Vagina (tissue), 2 donors: ENCODE data around the gene PLRG1. TPM values are rescaled to one million over a fixed set of nuclear protein-coding genes. Genes with fewer than 3 reads are reported as not detected.

Experiments
- DNase-seq, 2 donors: peaks; one replicate each; pipeline ENCODE4 v3.0.0-alpha.2; 2017; ENCODE audit errors: extremely low spot score in 2 of 2
- H3K27ac ChIP-seq: fragments of 200-600 bp; sonication (generic); one replicate; pipeline ENCODE4 v1.5.1; 2019
- H3K27me3 ChIP-seq: fragments of 200-600 bp; sonication (generic); one replicate; pipeline ENCODE4 v1.5.1; 2019
- H3K36me3 ChIP-seq, 2 donors: fragments of 200-600 bp; sonication (generic); one replicate each; pipeline ENCODE4 v1.5.1; 2017 to 2019
- H3K4me1 ChIP-seq: fragments of 200-600 bp; sonication (generic); one replicate; pipeline ENCODE4 v1.5.1; 2019
- H3K4me3 ChIP-seq, 2 donors: fragments of 200-600 bp; sonication (generic); 1 replicate in 1 of 2; 2 replicates in 1 of 2; pipeline ENCODE4 v1.5.1; 2016 to 2019
- H3K9me3 ChIP-seq: fragments of 200-600 bp; sonication (generic); one replicate; pipeline ENCODE4 v1.5.1; 2019
- CTCF ChIP-seq, 3 experiments: fragments of 450-650 bp in 2 of 3; fragments of 200-600 bp in 1 of 3; sonication (generic) in 1 of 3; IDR thresholded peaks; one replicate each; pipeline ENCODE4 v1.5.1; 2017 to 2019; ENCODE audit warnings: antibody characterized with exemption in 3 of 3, mild to moderate bottlenecking in 2 of 3, moderate library complexity in 2 of 3
- POLR2A ChIP-seq, 2 donors: fragments of 450-650 bp; IDR thresholded peaks; one replicate each; pipeline ENCODE4 v1.6.1; 2017; ENCODE audit warnings: antibody characterized with exemption in 2 of 2, mild to moderate bottlenecking in 2 of 2, moderate library complexity in 2 of 2
- POLR2AphosphoS5 ChIP-seq, 2 donors: sonication (generic); formaldehyde crosslinking; IDR thresholded peaks; one replicate each; pipeline ENCODE4 v1.9.0; 2017; ENCODE audit warnings: antibody characterized with exemption in 2 of 2, mild to moderate bottlenecking in 2 of 2, low read depth in 1 of 2; ENCODE audit not compliant: insufficient read depth in 1 of 2
- intact Hi-C: fragments of 100-400 bp; cut with DNase I; formaldehyde crosslinking; loops from one replicate; pipeline ENCODE4 v1.15.1; 2023
- small RNA-seq: library from RNA; depleted of rRNA; stranded (forward); fragments of <200 nt; gene quantifications from one replicate; pipeline ENCODE3, GENCODE V24; 2016
- total RNA-seq: library from RNA; depleted of rRNA; stranded (reverse); fragments of >200 nt; gene quantifications from one replicate; pipeline ENCODE4 v1.2.3, GENCODE V29; 2016

The PLRG1 gene
- total RNA-seq, 1 donor from 2014 or later: 41.3 TPM

- H3K4me3 ChIP-seq: peak overlapping the region; percentile 33 to 46
- no peak overlapping the region for H3K27ac ChIP-seq
- intact Hi-C loops: no loop called here
- H3K27me3 ChIP-seq: no peaks in the 10 kb centered on the region
- no peak for DNase-seq
- no peaks in the 10 kb centered on the region for H3K36me3 ChIP-seq
- H3K4me1 ChIP-seq: peaks cover 28% of the 10 kb centered on the region
- no peaks in the 10 kb centered on the region for H3K9me3 ChIP-seq
- no peak for TF ChIP-seq CTCF (IDR thresholded peaks at IDR 0.05)
- no peak for TF ChIP-seq POLR2A (IDR thresholded peaks at IDR 0.05)
- no peak for TF ChIP-seq POLR2AphosphoS5 (IDR thresholded peaks at IDR 0.05; ENCODE audit: insufficient read depth in 1 of 2, low read depth in 1 of 2)
These were observed 59.4 kb downstream of the PLRG1 start for GRCh38 chr4:154490583-154491340.

- H3K9me3 ChIP-seq: no peaks in the 10 kb centered on the region
- TF ChIP-seq POLR2AphosphoS5 (IDR thresholded peaks at IDR 0.05; ENCODE audit: insufficient read depth in 1 of 2, low read depth in 1 of 2) (no peak), POLR2A (IDR thresholded peaks at IDR 0.05) (no peak)
- intact Hi-C loops: no loop called here
These were observed 60.0 kb downstream of the PLRG1 start for GRCh38 chr4:154490234-154490582.

GRCh38 chr4:154489558-154490233, 60.5 kb downstream of the PLRG1 start:
- Histone ChIP-seq H3K27me3 (no peaks in the 10 kb centered on the region), H3K4me3 (peak overlapping the region in 1 of 2 donors; percentile 46), H3K36me3 (no peaks in the 10 kb centered on the region), H3K27ac (no peak overlapping the region), H3K9me3 (no peaks in the 10 kb centered on the region), H3K4me1 (peaks cover 28% of the 10 kb centered on the region)
- no peak for DNase-seq
- intact Hi-C loops: no loop called here
- no peak for TF ChIP-seq POLR2A (IDR thresholded peaks at IDR 0.05)

More at GRCh38 chr4:154490234-154490582, 60.0 kb downstream of the PLRG1 start:
- peak overlapping the region; percentile 33 to 46 for H3K4me3 ChIP-seq
- H3K36me3 ChIP-seq: no peaks in the 10 kb centered on the region
- H3K27me3 ChIP-seq: no peaks in the 10 kb centered on the region
- DNase-seq: no peak
- peaks cover 28% of the 10 kb centered on the region for H3K4me1 ChIP-seq
- no peak overlapping the region for H3K27ac ChIP-seq

- H3K36me3 ChIP-seq: no peaks in the 10 kb centered on the region
- no peak for DNase-seq
- no peak for TF ChIP-seq CTCF (IDR thresholded peaks at IDR 0.05)
- TF ChIP-seq POLR2AphosphoS5 (IDR thresholded peaks at IDR 0.05; ENCODE audit: insufficient read depth in 1 of 2, low read depth in 1 of 2): no peak
- no peak overlapping the region for H3K27ac ChIP-seq
- intact Hi-C loops: no loop called here
- peaks cover 23% of the 10 kb centered on the region for H3K4me1 ChIP-seq
- H3K4me3 ChIP-seq: no peak overlapping the region
- no peaks in the 10 kb centered on the region for H3K9me3 ChIP-seq
- no peaks in the 10 kb centered on the region for H3K27me3 ChIP-seq
These were observed 63.1 kb downstream of the PLRG1 start for GRCh38 chr4:154487145-154487544.

GRCh38 chr4:154485127-154485773, 65.0 kb downstream of the PLRG1 start:
- Histone ChIP-seq H3K9me3 (no peaks in the 10 kb centered on the region), H3K27me3 (no peaks in the 10 kb centered on the region), H3K4me3 (no peak overlapping the region), H3K4me1 (peaks cover 5% of the 10 kb centered on the region), H3K36me3 (no peaks in the 10 kb centered on the region), H3K27ac (no peak overlapping the region)
- no peak for TF ChIP-seq POLR2A (IDR thresholded peaks at IDR 0.05)
- TF ChIP-seq CTCF (IDR thresholded peaks at IDR 0.05): no peak
- no peak for TF ChIP-seq POLR2AphosphoS5 (IDR thresholded peaks at IDR 0.05; ENCODE audit: insufficient read depth in 1 of 2, low read depth in 1 of 2)
- intact Hi-C loops: no loop called here
- no peak for DNase-seq

Small RNAs within 50 kb of the gene (small RNA-seq; reads per million reads assigned to genes)
- not detected for gene RNU6-1285P

Other genes starting within 250 kb of the PLRG1 start
- gene DCHS2, start 58.6 kb downstream of the PLRG1 start, total RNA-seq: 7.9 TPM
- not detected for gene FGB, start 12.6 kb upstream of the PLRG1 start, total RNA-seq
- not detected for gene FGA, start 40.3 kb upstream of the PLRG1 start, total RNA-seq
- gene FGG, start 62.3 kb upstream of the PLRG1 start, total RNA-seq: not detected
- gene LRAT, start 193.6 kb upstream of the PLRG1 start, total RNA-seq: not detected
- gene RBM46, start 230.9 kb upstream of the PLRG1 start, total RNA-seq: not detected